B cell (primary cell): ENCODE results near the gene PHF20. TPM values are rescaled to one million over a fixed set of nuclear protein-coding genes. Genes with fewer than 3 reads are reported as not detected.

ENCODE experiments used
- ATAC-seq: fragments of 200-7000 bp; cut with Tn5 transposase; one replicate; pipeline ENCODE4 v1.10.0; 2021; ENCODE audit warnings: low read depth, mild to moderate bottlenecking, moderate number of reproducible peaks, moderate library complexity
- CTCF ChIA-PET: fragments of 350-600 bp; sonication (Branson Sonifier 250); formaldehyde crosslinking; loops from one replicate; lab custom pipeline; 2021; ENCODE audit warnings: antibody characterized with exemption, inconsistent platforms; lab: Charles Lee
- POLR2A ChIA-PET: fragments of 350-600 bp; sonication (Branson Sonifier 250); formaldehyde crosslinking; loops from one replicate; lab custom pipeline; 2021; ENCODE audit warnings: antibody characterized with exemption; lab: Charles Lee
- DNase-seq: peaks from one replicate; pipeline ENCODE4 v3.0.0; 2013
- H2AFZ ChIP-seq: 2 replicates; pipeline ENCODE4 v1.6.1; 2012; ENCODE audit warnings: mild to moderate bottlenecking, low read depth, low read length; ENCODE audit not compliant: insufficient read depth, poor library complexity, severe bottlenecking
- H3K27ac ChIP-seq, 2 donors: 1 replicate in 1 of 2; 2 replicates in 1 of 2; pipeline ENCODE4 v1.5.1; 2012 to 2013; ENCODE audit warnings: low read length in 2 of 2, mild to moderate bottlenecking in 2 of 2, moderate library complexity in 1 of 2
- H3K27me3 ChIP-seq, 4 experiments: fragments of 200-600 bp in 1 of 4; sonication (generic) in 1 of 4; replicated peaks in 1 of 4; 1 replicate in 2 of 4; 2 replicates in 2 of 4; pipeline versions ENCODE4 v1.6.1 to v1.7.0; 2013 to 2016; ENCODE audit warnings: low read length in 3 of 4, mild to moderate bottlenecking in 2 of 4, mixed read lengths in 1 of 4, moderate library complexity in 1 of 4; ENCODE audit not compliant: insufficient read depth in 4 of 4, control insufficient read depth in 3 of 4; ENCODE audit errors: control extremely low read depth in 1 of 4
- H3K36me3 ChIP-seq, 2 experiments: replicated peaks in 1 of 2; 1 replicate in 1 of 2; 2 replicates in 1 of 2; pipeline versions ENCODE4 v1.6.1 to v1.7.1; 2013; ENCODE audit warnings: low read length in 1 of 2; ENCODE audit not compliant: insufficient read depth in 2 of 2, control insufficient read depth in 1 of 2; ENCODE audit errors: control extremely low read depth in 1 of 2, extremely low read depth in 1 of 2
- H3K4me1 ChIP-seq, 2 donors: fragments of 200-600 bp in 1 of 2; sonication (generic) in 1 of 2; 1 replicate in 1 of 2; 2 replicates in 1 of 2; pipeline versions ENCODE4 v1.5.1 to v1.6.1; 2013 to 2017; ENCODE audit warnings: low read length in 2 of 2; ENCODE audit not compliant: control insufficient read depth in 2 of 2, insufficient read depth in 2 of 2
- H3K4me2 ChIP-seq: replicated peaks from 2 replicates; pipeline ENCODE3; 2012; ENCODE audit warnings: mild to moderate bottlenecking, low read depth, low read length; ENCODE audit not compliant: poor library complexity, severe bottlenecking
- H3K4me3 ChIP-seq, 5 experiments: fragments of 200-600 bp in 1 of 5; sonication (generic) in 1 of 5; 1 replicate in 3 of 5; 2 replicates in 2 of 5; pipeline versions ENCODE4 v1.5.1 to v1.7.0; 2011 to 2016; ENCODE audit warnings: low read length in 4 of 5, mild to moderate bottlenecking in 4 of 5, low read depth in 2 of 5, control low read depth in 1 of 5, moderate library complexity in 1 of 5; ENCODE audit not compliant: insufficient read depth in 1 of 5; ENCODE audit errors: control extremely low read depth in 1 of 5, extremely low read depth in 1 of 5
- H3K79me2 ChIP-seq: fragments of 200-600 bp; sonication (generic); one replicate; pipeline ENCODE4 v1.6.0; 2016; ENCODE audit warnings: low read length; ENCODE audit not compliant: control insufficient read depth, insufficient read depth
- H3K9ac ChIP-seq: fragments of 200-600 bp; sonication (generic); 2 replicates; pipeline ENCODE4 v1.6.1; 2017; ENCODE audit warnings: mild to moderate bottlenecking, low read length, moderate library complexity
- H3K9me3 ChIP-seq, 3 donors: one replicate each; pipeline versions ENCODE4 v1.6.1 to v1.7.1; 2013; ENCODE audit warnings: low read length in 2 of 3; ENCODE audit not compliant: control insufficient read depth in 2 of 3, insufficient read depth in 1 of 3; ENCODE audit errors: control extremely low read depth in 1 of 3
- H4K20me1 ChIP-seq: 2 replicates; pipeline ENCODE4 v1.6.0; 2012; ENCODE audit warnings: mild to moderate bottlenecking, low read length; ENCODE audit not compliant: insufficient read depth, control insufficient read depth, poor library complexity, severe bottlenecking
- H3K27ac Mint-ChIP-seq: one replicate; pipeline ENCODE4 v1.8.0; 2021; ENCODE audit warnings: mixed read lengths
- H3K27me3 Mint-ChIP-seq: one replicate; pipeline ENCODE4 v1.8.0; 2021; ENCODE audit warnings: mixed read lengths
- H3K4me1 Mint-ChIP-seq: one replicate; pipeline ENCODE4 v1.8.0; 2021; ENCODE audit warnings: mixed read lengths
- H3K4me3 Mint-ChIP-seq: one replicate; pipeline ENCODE4 v1.8.0; 2021; ENCODE audit warnings: mixed read lengths
- H3K9me3 Mint-ChIP-seq: one replicate; pipeline ENCODE4 v1.8.0; 2022; ENCODE audit warnings: mixed read lengths; ENCODE audit not compliant: insufficient read depth
- EZH2 ChIP-seq: IDR thresholded peaks from 2 replicates; pipeline ENCODE4 v1.6.1; 2012; ENCODE audit warnings: borderline replicate concordance, low read depth, mild to moderate bottlenecking, moderate library complexity, low read length; ENCODE audit not compliant: insufficient read depth, poor library complexity, severe bottlenecking
- WGBS: methylation state at CpG from one replicate; pipeline ENCODE4 v1.1.5; 2013; ENCODE audit warnings: missing lambda C conversion rate; ENCODE audit not compliant: insufficient coverage; 5-methylcytosine and 5-hydroxymethylcytosine counted together
- intact Hi-C: fragments of 100-400 bp; cut with micrococcal nuclease; formaldehyde crosslinking; loops from one replicate; pipeline ENCODE4 v1.10.0; 2022
- polyA plus RNA-seq: library from polyadenylated mRNA; depleted of rRNA; stranded (reverse); fragments of >200 nt; gene quantifications from 2 replicates; pipeline ENCODE4 v1.2.3, GENCODE V29; 2012
- total RNA-seq, 2 donors: library from RNA; stranded (reverse); fragments of 120-200 nt in 1 of 2; gene quantifications; 1 replicate in 1 of 2; 2 replicates in 1 of 2; pipeline versions ENCODE4 v1.2.3 to v1.2.4, GENCODE V29; 2013 to 2022
- TF ChIP-seq, protein P1 (sequence below): fragments of 200-600 bp; IDR thresholded peaks from one replicate; pipeline ENCODE4 v1.8.0; 2022; ENCODE audit warnings: antibody characterized with exemption, mild to moderate bottlenecking

PHF20 gene
- total and polyA plus RNA-seq, 2 donors (not counting 1 experiment from before 2014, with no cell fraction given): 53.6 to 92.3 TPM

DNA sequence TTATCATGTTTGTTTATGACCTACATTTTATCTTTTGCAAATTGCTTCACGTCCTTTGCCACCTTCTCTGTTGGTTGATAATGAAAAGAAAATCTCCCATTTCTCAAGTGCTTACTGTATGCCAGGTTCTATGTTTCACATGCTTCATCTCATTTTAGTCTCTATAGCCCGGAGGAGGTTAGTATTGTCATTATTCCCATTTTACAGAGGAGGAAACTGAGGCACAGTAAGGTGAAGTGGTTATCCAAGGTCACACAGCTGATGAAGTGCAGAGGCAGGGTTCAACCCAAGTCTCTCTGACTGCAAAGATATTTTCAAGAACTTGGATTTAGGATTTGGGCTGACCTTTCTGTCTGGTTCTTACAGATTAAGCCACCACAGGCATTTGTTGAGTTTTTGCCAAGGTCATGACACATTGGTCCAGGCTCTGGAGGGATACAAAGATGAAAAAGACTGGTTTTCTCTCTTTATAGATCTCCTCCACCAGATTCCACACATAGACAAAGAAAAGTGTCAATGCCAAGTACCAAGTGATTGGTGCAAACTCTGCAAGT lies 217.2 kb downstream of the PHF20 start:
- Mint-ChIP-seq H3K4me1 (peaks cover 3% of the 10 kb centered on the region), H3K4me3 (no peak overlapping the region), H3K9me3 (no peaks in the 10 kb centered on the region), H3K27me3 (peaks cover 25% of the 10 kb centered on the region), H3K27ac (no peak overlapping the region)
- DNase-seq: no peak
- Histone ChIP-seq H3K9me3 (no peaks in the 10 kb centered on the region), H3K79me2 (no peaks in the 10 kb centered on the region), H3K27me3 (peaks cover 0 to 5% (median 1%) of the 10 kb centered on the region in 4 experiments), H3K36me3 (no peaks in the 10 kb centered on the region), H3K4me1 (peaks cover 4% of the 10 kb centered on the region in 2 donors), H3K9ac (no peak overlapping the region), H3K4me2 (no peak overlapping the region), H3K27ac (no peak overlapping the region), H3K4me3 (no peak overlapping the region), H2AFZ (no peak overlapping the region), H4K20me1 (no peaks in the 10 kb centered on the region)
- no peak for TF ChIP-seq EZH2
- TF ChIP-seq, protein P1, sequence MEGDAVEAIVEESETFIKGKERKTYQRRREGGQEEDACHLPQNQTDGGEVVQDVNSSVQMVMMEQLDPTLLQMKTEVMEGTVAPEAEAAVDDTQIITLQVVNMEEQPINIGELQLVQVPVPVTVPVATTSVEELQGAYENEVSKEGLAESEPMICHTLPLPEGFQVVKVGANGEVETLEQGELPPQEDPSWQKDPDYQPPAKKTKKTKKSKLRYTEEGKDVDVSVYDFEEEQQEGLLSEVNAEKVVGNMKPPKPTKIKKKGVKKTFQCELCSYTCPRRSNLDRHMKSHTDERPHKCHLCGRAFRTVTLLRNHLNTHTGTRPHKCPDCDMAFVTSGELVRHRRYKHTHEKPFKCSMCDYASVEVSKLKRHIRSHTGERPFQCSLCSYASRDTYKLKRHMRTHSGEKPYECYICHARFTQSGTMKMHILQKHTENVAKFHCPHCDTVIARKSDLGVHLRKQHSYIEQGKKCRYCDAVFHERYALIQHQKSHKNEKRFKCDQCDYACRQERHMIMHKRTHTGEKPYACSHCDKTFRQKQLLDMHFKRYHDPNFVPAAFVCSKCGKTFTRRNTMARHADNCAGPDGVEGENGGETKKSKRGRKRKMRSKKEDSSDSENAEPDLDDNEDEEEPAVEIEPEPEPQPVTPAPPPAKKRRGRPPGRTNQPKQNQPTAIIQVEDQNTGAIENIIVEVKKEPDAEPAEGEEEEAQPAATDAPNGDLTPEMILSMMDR: no peak
- no CpG with 5 or more reads among the region's 2 CpGs for WGBS
- ChIA-PET CTCF (interaction anchor here (0.7 to 14.3 kb wide), 3 partner anchors 10 to 151 kb away, joined by 3 to 848 read pairs (median 3); no protein-coding TSS in a partner anchor), POLR2A (no interaction called here)
- intact Hi-C loops: no loop called here
- ATAC-seq: no peak

DNA sequence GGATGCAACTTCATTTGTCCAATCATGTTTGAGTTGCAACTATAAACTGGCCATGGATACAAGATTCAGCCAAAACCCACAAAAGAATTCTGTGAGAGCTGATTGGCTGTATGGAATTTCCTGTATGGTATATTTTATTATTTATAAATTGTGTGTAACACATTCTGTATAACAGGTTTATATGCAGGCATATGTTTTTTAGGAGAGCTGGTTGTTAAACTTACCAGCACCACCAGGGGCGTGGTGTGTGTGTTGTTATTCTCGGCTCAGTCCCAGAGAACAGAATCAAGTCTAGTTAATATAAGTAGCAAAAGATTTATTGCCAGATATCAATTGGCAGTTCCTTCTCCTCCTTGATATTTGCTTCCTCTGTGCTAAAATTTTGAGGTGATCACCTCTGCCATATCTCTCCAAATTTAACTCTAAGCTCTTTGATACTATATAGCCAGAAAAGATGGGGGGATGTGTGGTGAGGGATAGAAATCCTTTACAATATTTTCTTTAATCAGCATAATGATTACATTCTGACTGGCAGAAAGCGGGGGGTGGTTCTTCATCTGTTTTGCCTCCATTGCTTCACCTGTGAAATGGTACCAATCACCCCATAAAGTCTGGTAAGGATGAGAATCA lies 219.4 kb downstream of the PHF20 start:
- Mint-ChIP-seq H3K9me3 (no peaks in the 10 kb centered on the region), H3K4me1 (peaks cover 9% of the 10 kb centered on the region), H3K27me3 (peaks cover 24% of the 10 kb centered on the region), H3K27ac (no peak overlapping the region), H3K4me3 (no peak overlapping the region)
- DNase-seq: peak; percentile 31
- no peak overlapping the region for H3K9ac ChIP-seq
- ChIA-PET CTCF (interaction anchor here (0.8 to 14.3 kb wide), 17 partner anchors 8 to 212 kb away, joined by 3 to 848 read pairs (median 4); partner anchors contain the start of gene SCAND1), POLR2A (no interaction called here)
- no peak overlapping the region for H3K27ac ChIP-seq
- no CpG with 5 or more reads among the region's 3 CpGs for WGBS
- peaks cover 4% of the 10 kb centered on the region in 2 donors for H3K4me1 ChIP-seq
- TF ChIP-seq, protein P1: peak; percentile 64
- no peak for TF ChIP-seq EZH2
- no peaks in the 10 kb centered on the region for H3K79me2 ChIP-seq
- intact Hi-C loops: loop anchor here (10.0 kb wide), 1 partner anchor 74 kb away; no protein-coding TSS in a partner anchor
- no peaks in the 10 kb centered on the region for H3K36me3 ChIP-seq
- no peak overlapping the region for H3K4me2 ChIP-seq
- peaks cover 0 to 5% (median 1%) of the 10 kb centered on the region in 4 experiments for H3K27me3 ChIP-seq
- H3K4me3 ChIP-seq: no peak overlapping the region
- no peaks in the 10 kb centered on the region for H3K9me3 ChIP-seq
- H4K20me1 ChIP-seq: no peaks in the 10 kb centered on the region
- ATAC-seq: no peak
- H2AFZ ChIP-seq: no peak overlapping the region
